Measurements from ENCODE around the gene DDX52. TPM values are rescaled to one million over a fixed set of nuclear protein-coding genes. Genes with fewer than 3 reads are reported as not detected.

DDX52 gene
- total RNA-seq, 1 donor from 2014 or later, result 12.9 TPM

- DNase-seq, result no peak
- H3K27me3 ChIP-seq (ENCODE audit: low read depth), result peaks cover 19% of the 10 kb centered on the region
- TF ChIP-seq CTCF (IDR thresholded peaks at IDR 0.05; ENCODE audit: borderline replicate concordance), result no peak
- no peak overlapping the region for H3K27ac ChIP-seq (replicated peaks)
- no peak overlapping the region for H3K4me3 ChIP-seq
- no peaks in the 10 kb centered on the region for H3K9me3 ChIP-seq (replicated peaks)
- no peaks in the 10 kb centered on the region for H3K4me1 ChIP-seq
- H3K36me3 ChIP-seq, result no peaks in the 10 kb centered on the region
- intact Hi-C loops (cut with micrococcal nuclease), result no loop called here
Measured at GRCh38 chr17:37662353-37662752, 19.1 kb upstream of the DDX52 start.

GRCh38 chr17:37661400-37662014 lies 18.3 kb upstream of the DDX52 start:
- TF ChIP-seq CTCF (IDR thresholded peaks at IDR 0.05; ENCODE audit: borderline replicate concordance), result no peak
- Histone ChIP-seq H3K27me3 (ENCODE audit: low read depth) (peaks cover 14% of the 10 kb centered on the region), H3K9me3 (replicated peaks) (no peaks in the 10 kb centered on the region), H3K27ac (replicated peaks) (no peak overlapping the region), H3K4me1 (no peaks in the 10 kb centered on the region), H3K4me3 (no peak overlapping the region), H3K36me3 (no peaks in the 10 kb centered on the region)
- no peak for DNase-seq
- intact Hi-C loops (cut with micrococcal nuclease), result no loop called here

- no peaks in the 10 kb centered on the region for H3K9me3 ChIP-seq (replicated peaks)
- intact Hi-C loops (cut with micrococcal nuclease), result no loop called here
- no peak overlapping the region for H3K4me3 ChIP-seq
- H3K4me1 ChIP-seq, result no peaks in the 10 kb centered on the region
- H3K27ac ChIP-seq (replicated peaks), result no peak overlapping the region
- H3K27me3 ChIP-seq (ENCODE audit: low read depth), result peaks cover 12% of the 10 kb centered on the region
- DNase-seq, result no peak
- H3K36me3 ChIP-seq, result no peaks in the 10 kb centered on the region
- TF ChIP-seq CTCF (IDR thresholded peaks at IDR 0.05; ENCODE audit: borderline replicate concordance), result no peak
Measured at GRCh38 chr17:37659925-37660324, 16.7 kb upstream of the DDX52 start.

GRCh38 chr17:37657202-37657601 lies 14.0 kb upstream of the DDX52 start:
- H3K27ac ChIP-seq (replicated peaks), result no peak overlapping the region
- intact Hi-C loops (cut with micrococcal nuclease), result no loop called here
- DNase-seq, result no peak
- H3K27me3 ChIP-seq (ENCODE audit: low read depth), result peaks cover 31% of the 10 kb centered on the region
- H3K4me3 ChIP-seq, result no peak overlapping the region
- H3K9me3 ChIP-seq (replicated peaks), result no peaks in the 10 kb centered on the region
- H3K4me1 ChIP-seq, result no peaks in the 10 kb centered on the region
- H3K36me3 ChIP-seq, result no peaks in the 10 kb centered on the region
- no peak for TF ChIP-seq CTCF (IDR thresholded peaks at IDR 0.05; ENCODE audit: borderline replicate concordance)

- Histone ChIP-seq H3K9me3 (replicated peaks) (no peaks in the 10 kb centered on the region), H3K4me1 (no peaks in the 10 kb centered on the region), H3K36me3 (no peaks in the 10 kb centered on the region), H3K27me3 (ENCODE audit: low read depth) (peaks cover 40% of the 10 kb centered on the region), H3K4me3 (no peak overlapping the region), H3K27ac (replicated peaks) (no peak overlapping the region)
- no peak for TF ChIP-seq CTCF (IDR thresholded peaks at IDR 0.05; ENCODE audit: borderline replicate concordance)
- DNase-seq, result no peak
- intact Hi-C loops (cut with micrococcal nuclease), result no loop called here
Measured at GRCh38 chr17:37651849-37652248, 8.6 kb upstream of the DDX52 start.

Data from left ventricle myocardium inferior (tissue), 1 donor.